ENCODE results near the gene MIF. TPM values are rescaled to one million over a fixed set of nuclear protein-coding genes. Genes with fewer than 3 reads are reported as not detected.
"Not testable (repeated sequence)": the region's sequence is repeated elsewhere in the genome, so short reads cannot be mapped to it uniquely, and the experiment has no call there.

MIF gene
- total RNA-seq, 4 donors from 2014 or later, result 164 to 261 (median 237) TPM

DNA sequence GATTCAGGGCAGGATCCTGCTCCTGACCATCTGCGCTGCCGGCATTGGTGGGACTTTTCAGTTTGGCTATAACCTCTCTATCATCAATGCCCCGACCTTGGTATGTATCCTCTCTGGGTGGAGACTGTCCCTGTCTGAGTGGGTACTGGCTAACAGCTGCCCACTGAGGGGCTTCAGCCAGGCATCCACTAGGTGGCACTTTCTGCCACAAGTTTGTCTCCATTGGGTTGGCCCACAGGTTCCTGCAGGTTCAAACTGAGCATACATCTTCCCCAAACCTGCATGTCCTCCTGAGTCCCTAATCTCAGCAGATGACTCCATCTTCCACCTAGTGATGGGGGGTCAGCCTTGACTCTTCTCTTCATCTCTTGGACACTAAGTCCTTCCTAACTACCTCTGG lies 32.1 kb upstream of the MIF start:
- ATAC-seq, result no peak
- H3K9me3 ChIP-seq, result no peaks in the 10 kb centered on the region
- no peaks in the 10 kb centered on the region for H3K27me3 ChIP-seq
- H3K36me3 ChIP-seq, result peaks cover 0 to 40% of the 10 kb centered on the region in 2 donors
- no peak overlapping the region for H3K4me3 ChIP-seq
- H3K4me1 ChIP-seq, result peaks cover 0 to 17% (median 0%) of the 10 kb centered on the region in 3 donors
- H3K27ac ChIP-seq, result no peak overlapping the region
- TF ChIP-seq POLR2A (IDR thresholded peaks at IDR 0.05), result no peak
- TF ChIP-seq, protein P1, sequence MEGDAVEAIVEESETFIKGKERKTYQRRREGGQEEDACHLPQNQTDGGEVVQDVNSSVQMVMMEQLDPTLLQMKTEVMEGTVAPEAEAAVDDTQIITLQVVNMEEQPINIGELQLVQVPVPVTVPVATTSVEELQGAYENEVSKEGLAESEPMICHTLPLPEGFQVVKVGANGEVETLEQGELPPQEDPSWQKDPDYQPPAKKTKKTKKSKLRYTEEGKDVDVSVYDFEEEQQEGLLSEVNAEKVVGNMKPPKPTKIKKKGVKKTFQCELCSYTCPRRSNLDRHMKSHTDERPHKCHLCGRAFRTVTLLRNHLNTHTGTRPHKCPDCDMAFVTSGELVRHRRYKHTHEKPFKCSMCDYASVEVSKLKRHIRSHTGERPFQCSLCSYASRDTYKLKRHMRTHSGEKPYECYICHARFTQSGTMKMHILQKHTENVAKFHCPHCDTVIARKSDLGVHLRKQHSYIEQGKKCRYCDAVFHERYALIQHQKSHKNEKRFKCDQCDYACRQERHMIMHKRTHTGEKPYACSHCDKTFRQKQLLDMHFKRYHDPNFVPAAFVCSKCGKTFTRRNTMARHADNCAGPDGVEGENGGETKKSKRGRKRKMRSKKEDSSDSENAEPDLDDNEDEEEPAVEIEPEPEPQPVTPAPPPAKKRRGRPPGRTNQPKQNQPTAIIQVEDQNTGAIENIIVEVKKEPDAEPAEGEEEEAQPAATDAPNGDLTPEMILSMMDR (IDR thresholded peaks at IDR 0.05), result peak in 2 of 4 experiments; percentile 23 to 49
- WGBS, 2 donors (ENCODE audit: low coverage in 1 of 2), result 33 to 77% methylated on average over 1 to 3 of the region's 3 CpGs

DNA sequence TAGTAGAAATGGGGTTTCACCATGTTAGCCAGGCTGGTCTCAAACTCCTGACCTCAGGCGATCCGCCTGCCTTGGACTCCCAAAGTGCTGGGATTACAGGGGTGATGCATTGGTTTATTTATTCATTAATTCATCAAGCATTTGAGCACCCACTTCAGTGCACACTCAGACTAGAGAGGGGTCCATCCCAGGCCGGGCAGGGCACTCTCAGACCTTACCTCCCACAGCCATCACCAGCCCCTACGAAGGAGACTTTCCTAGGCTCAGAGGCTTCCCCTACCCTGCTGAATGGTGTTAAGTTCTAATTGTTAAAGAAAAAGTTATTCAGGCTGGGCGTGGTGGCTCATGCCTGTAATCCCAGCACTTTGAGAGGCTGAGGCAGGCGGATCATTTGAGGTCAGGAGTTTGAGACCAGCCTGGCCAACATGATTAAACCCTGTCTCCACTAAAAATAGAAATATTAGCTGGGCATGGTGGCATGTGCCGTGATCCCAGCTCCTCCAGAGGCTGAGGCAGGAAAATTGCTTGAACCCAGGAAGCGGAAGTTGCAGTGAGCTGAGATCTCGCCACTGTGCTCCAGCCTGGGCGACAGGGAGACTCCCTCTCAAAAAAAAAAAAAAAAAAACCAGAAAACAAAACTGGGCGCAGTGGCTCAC lies 29.6 kb upstream of the MIF start:
- H3K36me3 ChIP-seq, result peaks cover 0 to 65% of the 10 kb centered on the region in 2 donors
- not testable (repeated sequence) for ATAC-seq, H3K4me3 ChIP-seq, H3K9me3 ChIP-seq, H3K27ac ChIP-seq, H3K4me1 ChIP-seq, H3K27me3 ChIP-seq
- 46 to 100% methylated on average over 1 to 5 of the region's 11 CpGs for WGBS, 2 donors (ENCODE audit: low coverage in 1 of 2)

DNA sequence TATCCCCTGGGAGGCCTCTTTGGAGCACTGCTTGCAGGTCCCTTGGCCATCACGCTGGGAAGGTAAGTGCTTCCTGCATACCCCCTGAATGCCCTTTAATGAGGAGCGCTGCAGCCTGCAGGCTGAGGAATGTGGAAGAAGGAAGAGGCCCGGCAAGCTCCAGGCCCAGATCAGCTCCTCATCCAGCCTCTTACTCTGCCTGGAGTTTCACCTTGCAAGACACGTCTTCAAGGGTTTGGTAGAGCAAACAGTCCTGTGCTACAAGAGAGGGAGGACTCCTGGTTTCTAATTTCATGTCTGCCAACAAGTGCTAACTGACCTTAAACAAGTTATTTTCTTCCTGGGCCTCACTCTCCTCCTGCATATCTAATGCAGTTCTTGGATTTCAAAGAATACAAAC lies 25.6 kb upstream of the MIF start:
- no peak for ATAC-seq
- H3K9me3 ChIP-seq, result no peaks in the 10 kb centered on the region
- no peaks in the 10 kb centered on the region for H3K4me1 ChIP-seq
- TF ChIP-seq, protein P1 (IDR thresholded peaks at IDR 0.05), result no peak
- no peak for TF ChIP-seq POLR2A (IDR thresholded peaks at IDR 0.05)
- TF ChIP-seq POLR2AphosphoS5 (IDR thresholded peaks at IDR 0.05), result no peak
- TF ChIP-seq EP300 (IDR thresholded peaks at IDR 0.05), result no peak
- no CpG with 5 or more reads among the region's 4 CpGs for WGBS, 2 donors (ENCODE audit: low coverage in 1 of 2)
- no peaks in the 10 kb centered on the region for H3K27me3 ChIP-seq
- H3K4me3 ChIP-seq, result no peak overlapping the region
- no peak overlapping the region for H3K27ac ChIP-seq
- H3K36me3 ChIP-seq, result peaks cover 0 to 80% of the 10 kb centered on the region in 2 donors

DNA sequence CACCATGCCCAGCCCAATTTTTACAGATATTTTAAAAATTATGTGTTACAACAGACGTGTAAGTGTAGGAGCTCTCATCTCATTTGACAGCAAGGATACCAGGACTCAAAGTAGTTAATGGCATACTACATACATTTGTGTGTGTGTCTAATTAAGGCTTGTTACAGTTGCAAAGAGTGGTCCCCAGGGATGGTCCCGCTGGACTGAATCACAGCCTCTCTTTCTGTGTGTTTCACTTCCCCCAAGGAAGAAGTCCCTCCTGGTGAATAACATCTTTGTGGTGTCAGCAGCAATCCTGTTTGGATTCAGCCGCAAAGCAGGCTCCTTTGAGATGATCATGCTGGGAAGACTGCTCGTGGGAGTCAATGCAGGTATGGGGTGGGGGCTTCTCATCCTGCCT lies 19.3 kb upstream of the MIF start:
- Histone ChIP-seq H3K36me3 (peaks cover 0 to 96% of the 10 kb centered on the region in 2 donors), H3K27ac (no peak overlapping the region), H3K4me1 (no peaks in the 10 kb centered on the region), H3K4me3 (no peak overlapping the region), H3K27me3 (no peaks in the 10 kb centered on the region), H3K9me3 (no peaks in the 10 kb centered on the region)
- TF ChIP-seq POLR2A (IDR thresholded peaks at IDR 0.05), result no peak
- TF ChIP-seq POLR2AphosphoS5 (IDR thresholded peaks at IDR 0.05), result no peak
- TF ChIP-seq EP300 (IDR thresholded peaks at IDR 0.05), result no peak
- TF ChIP-seq, protein P1 (IDR thresholded peaks at IDR 0.05), result no peak
- WGBS, 2 donors (ENCODE audit: low coverage in 1 of 2), result 80 to 89% methylated on average over 2 to 4 of the region's 4 CpGs
- ATAC-seq, result no peak

DNA sequence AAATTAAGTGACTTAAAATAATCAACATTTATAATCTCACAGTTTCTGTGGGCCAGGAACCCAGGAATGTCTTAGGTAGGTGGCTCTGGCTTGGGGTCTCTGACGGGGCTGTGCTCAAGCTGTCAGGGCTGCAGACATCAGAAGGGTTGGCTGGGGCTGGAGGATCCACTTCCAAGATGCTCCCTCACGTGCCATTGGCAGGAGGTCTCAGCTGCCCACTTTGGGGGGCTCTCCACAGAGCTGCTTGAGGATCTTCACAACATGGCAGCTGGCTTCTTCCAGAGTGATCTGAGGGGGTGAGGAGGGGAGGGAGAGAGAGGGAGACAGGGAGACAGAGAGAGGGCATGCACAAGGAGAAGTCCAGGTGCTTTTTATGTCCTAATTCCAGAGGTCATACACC lies 18.4 kb upstream of the MIF start:
- no peak overlapping the region for H3K27ac ChIP-seq
- 80 to 86% methylated on average over 1 to 2 of the region's 2 CpGs for WGBS, 2 donors (ENCODE audit: low coverage in 1 of 2)
- no peak for ATAC-seq
- no peaks in the 10 kb centered on the region for H3K27me3 ChIP-seq
- no peak overlapping the region for H3K4me3 ChIP-seq
- H3K9me3 ChIP-seq, result no peaks in the 10 kb centered on the region
- H3K4me1 ChIP-seq, result no peaks in the 10 kb centered on the region
- peaks cover 0 to 94% of the 10 kb centered on the region in 2 donors for H3K36me3 ChIP-seq
- TF ChIP-seq POLR2AphosphoS5 (IDR thresholded peaks at IDR 0.05) (no peak), EP300 (IDR thresholded peaks at IDR 0.05) (no peak), POLR2A (IDR thresholded peaks at IDR 0.05) (no peak)
- TF ChIP-seq, protein P1 (IDR thresholded peaks at IDR 0.05), result no peak
